Ovary (tissue), 3 donors: ENCODE measurements around the gene EPG5.

Experiments
- EP300 ChIP-seq: sonication (generic); formaldehyde crosslinking; IDR thresholded peaks from one replicate; pipeline ENCODE4 v1.6.1; 2017; ENCODE audit warnings: antibody characterized with exemption
- POLR2A ChIP-seq: fragments of 450-650 bp; IDR thresholded peaks from one replicate; pipeline ENCODE4 v1.6.1; 2017; ENCODE audit warnings: antibody characterized with exemption, mild to moderate bottlenecking, moderate library complexity
- TF ChIP-seq, protein P1 (sequence below), 3 donors: fragments of 450-650 bp in 2 of 3; fragments of 200-600 bp in 1 of 3; IDR thresholded peaks; one replicate each; pipeline versions ENCODE4 v1.5.1 to v1.8.0; 2016 to 2022; ENCODE audit warnings: antibody characterized with exemption in 3 of 3, mild to moderate bottlenecking in 1 of 3
- donor health status: DM: no; HTN: no; CAD: no.

DNA sequence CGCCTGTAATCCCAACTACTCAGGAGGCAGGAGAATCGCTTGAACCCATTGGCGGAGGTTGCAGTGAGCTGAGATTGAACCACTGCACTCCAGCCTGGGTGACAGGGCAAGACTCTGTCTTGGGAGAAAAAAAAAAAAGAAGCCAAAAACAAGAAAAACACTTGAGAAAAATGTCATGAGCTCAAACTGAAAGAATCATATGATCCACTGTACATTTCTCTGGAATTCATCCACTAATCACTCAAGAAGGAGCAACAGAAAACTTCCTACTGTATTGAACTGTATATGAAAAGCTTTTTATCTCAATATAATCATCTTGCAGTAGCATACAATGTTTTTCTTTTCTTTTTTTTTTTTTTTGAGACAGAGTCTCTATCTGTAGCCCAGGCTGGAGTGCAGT, 40.4 kb downstream of the EPG5 start:
- TF ChIP-seq POLR2A = no peak
- TF ChIP-seq, protein P1, sequence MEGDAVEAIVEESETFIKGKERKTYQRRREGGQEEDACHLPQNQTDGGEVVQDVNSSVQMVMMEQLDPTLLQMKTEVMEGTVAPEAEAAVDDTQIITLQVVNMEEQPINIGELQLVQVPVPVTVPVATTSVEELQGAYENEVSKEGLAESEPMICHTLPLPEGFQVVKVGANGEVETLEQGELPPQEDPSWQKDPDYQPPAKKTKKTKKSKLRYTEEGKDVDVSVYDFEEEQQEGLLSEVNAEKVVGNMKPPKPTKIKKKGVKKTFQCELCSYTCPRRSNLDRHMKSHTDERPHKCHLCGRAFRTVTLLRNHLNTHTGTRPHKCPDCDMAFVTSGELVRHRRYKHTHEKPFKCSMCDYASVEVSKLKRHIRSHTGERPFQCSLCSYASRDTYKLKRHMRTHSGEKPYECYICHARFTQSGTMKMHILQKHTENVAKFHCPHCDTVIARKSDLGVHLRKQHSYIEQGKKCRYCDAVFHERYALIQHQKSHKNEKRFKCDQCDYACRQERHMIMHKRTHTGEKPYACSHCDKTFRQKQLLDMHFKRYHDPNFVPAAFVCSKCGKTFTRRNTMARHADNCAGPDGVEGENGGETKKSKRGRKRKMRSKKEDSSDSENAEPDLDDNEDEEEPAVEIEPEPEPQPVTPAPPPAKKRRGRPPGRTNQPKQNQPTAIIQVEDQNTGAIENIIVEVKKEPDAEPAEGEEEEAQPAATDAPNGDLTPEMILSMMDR (IDR thresholded peaks at IDR 0.05) = no peak
- TF ChIP-seq EP300 = no peak
